Right renal pelvis (tissue), 4 donors: Measurements from ENCODE around the gene RASGEF1C. TPM values are rescaled to one million over a fixed set of nuclear protein-coding genes. Genes with fewer than 3 reads are reported as not detected.
"Not testable (repeated sequence)": the region's sequence is repeated elsewhere in the genome, so short reads cannot be mapped to it uniquely, and the experiment has no call there.

ENCODE experiments used
- DNase-seq, 4 donors: peaks; one replicate each; pipeline ENCODE4 v3.0.0-alpha.2; 2013; ENCODE audit warnings: low read depth in 4 of 4, low spot score in 3 of 4, missing footprints in 1 of 4
- polyA plus RNA-seq, 4 donors: library from polyadenylated mRNA; unstranded; fragments of 120-200 nt; gene quantifications; one replicate each; pipeline ENCODE4 v1.2.1, GENCODE V29; 2013; ENCODE audit not compliant: insufficient read length in 4 of 4

Gene RASGEF1C
- polyA plus RNA-seq, 4 donors: 0.55 to 1.1 (median 0.88) TPM

DNA sequence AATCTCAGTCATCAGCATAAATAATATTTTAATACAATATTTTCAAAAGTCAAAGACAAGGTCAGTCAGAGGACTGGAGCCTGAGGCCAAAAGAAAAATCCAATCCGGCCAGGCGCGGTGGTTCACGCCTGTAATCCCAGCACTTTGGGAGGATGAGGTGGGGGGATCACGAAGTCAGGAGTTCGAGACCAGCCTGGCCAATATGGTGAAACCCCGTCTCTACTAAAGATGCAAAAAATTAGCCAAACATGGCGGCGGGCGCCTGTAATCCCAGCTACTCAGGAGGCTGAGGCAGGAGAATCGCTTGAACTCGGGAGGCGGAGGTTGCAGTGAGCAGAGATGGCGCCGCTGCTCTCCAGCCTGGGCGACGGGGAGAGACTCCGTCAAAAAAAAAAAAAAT lies 119.4 kb downstream of the RASGEF1C start:
- DNase-seq: not testable (repeated sequence)

DNA sequence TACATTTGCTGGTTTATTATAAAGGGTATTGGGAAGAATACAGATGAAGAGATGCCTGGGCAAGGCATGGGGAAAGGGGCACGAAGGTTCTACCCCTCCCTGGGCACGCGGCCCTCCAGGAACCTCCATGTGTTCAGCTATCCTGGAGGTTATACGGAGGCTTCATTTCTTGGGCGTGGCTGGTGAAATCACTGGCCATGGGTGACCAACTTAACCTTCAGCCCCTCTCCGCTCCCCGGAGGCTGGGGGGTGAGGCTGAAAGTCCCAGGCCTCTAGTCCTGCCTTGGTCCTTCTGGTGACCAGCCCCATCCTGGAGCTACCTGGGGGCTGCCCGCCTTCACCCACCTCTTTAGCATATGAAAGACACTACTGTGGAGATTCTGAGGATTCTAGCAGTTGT lies 120.5 kb downstream of the RASGEF1C start:
- DNase-seq: no peak

DNA sequence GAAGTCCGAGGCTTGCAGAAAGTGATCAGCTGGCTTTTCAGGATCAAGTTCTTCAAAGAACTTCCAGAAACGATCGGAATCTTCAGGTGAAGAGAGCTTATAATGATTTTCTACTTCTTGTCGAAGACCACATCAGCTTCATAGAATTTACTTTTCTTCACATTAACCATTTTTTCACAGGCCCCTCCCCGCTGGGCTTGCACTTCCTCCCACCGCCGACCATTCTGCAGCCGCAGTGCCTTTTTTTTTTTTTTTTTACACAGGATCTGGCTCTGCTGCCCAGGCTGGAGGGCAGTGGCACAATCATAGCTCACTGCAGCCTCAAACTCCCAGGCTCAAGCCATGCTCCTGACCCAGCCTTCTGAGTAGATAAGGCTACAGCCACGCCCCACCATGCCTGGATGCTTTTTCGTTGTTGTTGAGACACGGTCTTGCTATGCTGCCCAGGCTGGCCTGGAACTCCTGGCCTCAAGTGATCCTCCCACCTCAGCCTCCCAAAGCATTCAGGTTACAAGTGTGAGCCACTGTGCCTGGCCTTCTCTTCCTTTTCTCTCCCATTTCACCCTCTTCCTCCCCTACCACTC lies 122.1 kb downstream of the RASGEF1C start:
- no peak for DNase-seq

DNA sequence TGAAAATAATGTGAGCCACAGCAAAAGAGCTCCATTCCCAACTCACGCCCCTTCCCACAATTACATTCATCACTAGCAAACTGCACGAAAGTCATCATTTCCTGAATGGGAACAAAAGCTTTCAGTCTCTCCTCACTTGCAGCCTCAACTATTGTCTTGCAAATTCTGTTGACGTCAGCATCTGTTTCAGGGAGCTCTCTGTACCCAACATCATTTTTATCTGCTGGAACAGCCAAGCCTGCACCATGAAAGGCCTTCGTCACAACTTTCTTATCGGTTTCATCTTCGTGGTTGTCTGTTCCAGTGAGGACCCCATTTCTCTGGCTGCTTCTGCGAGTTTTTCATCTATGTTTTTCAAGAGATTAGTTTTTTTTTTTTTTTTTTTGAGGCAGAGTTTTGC lies 123.2 kb downstream of the RASGEF1C start:
- DNase-seq: no peak

DNA sequence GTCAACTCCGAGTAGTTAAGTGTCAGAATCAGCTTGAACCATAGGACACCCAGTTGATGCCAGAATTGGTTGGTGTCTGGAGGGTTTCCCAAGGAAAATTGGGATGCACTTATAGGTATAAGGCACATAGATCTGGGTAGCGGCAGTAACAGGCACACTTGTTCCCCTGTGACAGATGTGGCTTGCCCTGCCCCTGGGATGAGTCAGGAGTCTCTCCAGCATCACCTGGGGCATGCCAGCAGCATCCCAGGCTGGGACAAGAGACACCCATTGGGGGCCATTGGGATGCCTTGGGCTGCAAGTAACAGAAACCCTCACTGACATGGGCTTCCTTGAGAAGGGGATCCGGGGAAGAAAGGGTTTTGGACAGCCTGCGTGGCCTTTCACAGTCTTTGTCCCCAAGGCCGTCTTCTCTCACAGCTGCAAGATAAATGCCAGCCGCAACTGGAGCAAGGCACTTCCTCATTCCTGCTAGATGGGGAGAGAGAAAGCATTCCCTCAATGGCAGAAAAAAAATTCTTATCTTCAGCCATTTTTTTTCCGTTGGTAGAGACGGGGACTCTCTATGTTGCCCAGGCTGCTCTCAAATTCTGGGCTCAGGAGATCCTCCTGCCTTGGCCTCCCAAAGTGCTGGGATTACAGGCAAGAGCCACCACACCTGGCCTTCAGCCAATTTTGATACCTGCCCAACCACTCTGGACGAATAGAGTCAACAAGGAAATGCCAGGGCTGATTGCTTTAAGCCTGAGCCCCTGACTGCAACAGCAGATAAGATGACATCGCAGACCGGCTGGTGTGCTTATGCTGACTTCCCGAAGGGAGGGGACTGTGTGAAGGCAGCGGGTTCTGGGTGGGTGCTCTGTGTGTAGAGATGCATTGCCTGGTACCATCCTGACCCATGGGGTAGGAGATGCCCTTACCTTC lies 124.1 kb downstream of the RASGEF1C start:
- DNase-seq: no peak

DNA sequence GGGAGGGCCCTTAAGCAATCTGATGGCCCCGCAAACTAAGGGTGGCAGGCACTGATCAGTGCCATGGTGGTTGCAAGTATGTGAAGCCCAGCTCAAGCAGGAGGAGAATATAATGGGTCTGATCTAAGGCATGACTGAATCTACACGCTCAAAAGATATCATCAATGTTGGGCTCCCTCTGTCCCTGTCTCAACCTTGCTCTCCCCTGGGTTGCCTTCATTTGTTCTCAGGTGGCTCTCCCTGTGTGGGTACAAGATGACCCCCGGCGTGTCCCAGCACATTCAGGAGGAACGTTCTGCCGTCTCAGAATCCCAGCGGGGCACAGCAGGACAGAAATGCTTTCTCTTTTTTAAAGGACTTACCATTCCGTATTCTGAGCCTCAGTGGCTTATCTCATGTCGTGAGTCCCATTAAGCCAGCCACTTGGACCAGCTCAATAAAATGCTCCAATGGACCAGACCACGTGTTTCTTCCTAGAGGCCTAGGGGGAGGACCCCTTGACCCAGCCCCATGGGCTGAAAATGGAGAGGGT lies 125.4 kb downstream of the RASGEF1C start:
- DNase-seq: no peak

DNA sequence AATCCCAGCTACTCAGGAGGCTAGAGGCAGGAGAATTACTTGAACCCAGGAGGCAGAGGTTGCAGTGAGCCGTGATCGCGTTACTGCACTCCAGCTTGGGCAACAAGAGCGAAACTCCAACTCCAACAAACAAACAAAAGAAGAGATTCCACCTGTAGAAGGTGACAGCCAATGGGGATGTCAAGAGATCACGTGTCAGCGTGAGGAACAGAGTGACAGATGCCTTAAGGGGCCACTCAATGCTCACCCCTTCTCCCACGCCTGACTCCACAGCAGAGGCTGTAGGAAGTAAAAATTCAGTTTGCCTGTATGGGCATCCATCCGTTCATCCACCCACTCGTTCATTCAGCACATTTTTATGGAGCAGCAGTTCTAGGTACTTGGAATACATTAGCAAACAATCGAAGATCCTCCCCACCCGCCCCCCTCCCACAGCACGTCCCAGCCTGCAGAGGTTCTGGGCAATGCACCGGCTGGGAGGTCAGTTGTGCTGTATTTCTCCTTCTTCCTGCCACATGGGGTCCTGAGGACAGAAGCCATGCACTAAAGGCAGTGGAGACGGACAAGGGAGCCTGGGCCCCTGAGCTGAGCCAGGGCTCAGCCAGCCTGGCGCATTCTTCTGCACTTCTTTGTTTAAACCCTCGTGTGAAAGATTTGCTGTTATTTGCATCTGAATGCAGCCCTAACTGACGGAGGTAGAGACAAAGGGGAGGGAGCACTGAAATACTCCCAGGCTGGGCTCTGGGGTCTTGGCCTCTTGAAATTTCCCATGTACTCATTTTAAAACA lies 126.2 kb downstream of the RASGEF1C start:
- no peak for DNase-seq

DNA sequence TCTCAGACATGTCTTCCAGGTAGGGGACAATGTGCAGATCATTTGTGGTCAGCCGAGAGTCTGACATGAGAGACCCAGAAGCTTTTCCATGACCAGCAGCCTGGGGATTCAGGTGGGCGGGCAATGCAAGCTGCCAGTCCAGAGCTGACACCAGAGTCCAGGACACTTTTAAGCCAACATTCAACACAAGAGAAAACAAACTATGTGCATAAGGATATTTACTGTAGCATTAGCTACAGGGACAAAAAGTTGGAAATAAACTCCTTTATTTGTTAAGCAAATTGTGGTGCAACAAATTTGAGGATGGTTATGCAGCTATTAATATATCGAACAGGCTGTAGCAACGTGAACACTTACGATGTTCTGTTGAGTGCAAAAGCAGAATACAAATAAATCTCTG lies 127.5 kb downstream of the RASGEF1C start:
- DNase-seq: no peak

DNA sequence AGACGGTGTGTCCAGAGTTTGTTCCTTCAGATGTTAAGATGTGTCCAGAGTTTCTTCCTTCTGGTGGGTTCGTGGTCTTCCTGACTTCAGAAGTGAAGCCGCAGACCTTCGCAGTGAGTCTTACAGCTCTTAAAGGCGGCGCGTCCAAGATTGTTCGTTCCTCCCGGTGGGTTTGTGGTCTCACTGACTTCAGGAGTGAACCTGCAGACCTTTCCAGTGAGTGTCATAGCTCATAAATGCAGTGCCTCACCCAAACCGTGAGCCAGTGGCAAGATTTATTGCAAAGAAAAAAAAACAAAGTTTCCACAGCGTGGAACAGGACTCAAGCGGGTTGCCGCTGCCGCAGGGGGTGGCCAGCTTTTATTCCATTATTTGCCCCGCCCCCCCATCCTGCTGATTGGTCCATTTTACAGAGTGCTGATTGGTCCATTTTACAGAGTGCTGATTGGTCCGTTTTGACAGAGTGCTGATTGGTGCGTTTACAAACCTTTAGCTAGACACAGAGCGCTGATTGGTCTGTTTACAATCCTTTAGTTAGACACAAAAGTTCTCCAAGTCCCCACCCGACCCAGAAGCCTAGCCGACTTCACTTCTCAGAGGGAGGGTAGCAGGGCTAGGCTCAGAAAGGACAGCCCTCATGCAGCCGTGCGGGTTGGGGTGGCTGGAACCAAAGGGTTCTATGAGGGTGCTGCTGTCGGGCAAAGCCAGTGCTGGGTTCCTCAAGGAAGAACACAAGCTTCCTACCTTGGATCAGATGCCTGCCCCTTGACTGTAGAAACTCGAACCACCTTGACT lies 128.3 kb downstream of the RASGEF1C start:
- DNase-seq: no peak

DNA sequence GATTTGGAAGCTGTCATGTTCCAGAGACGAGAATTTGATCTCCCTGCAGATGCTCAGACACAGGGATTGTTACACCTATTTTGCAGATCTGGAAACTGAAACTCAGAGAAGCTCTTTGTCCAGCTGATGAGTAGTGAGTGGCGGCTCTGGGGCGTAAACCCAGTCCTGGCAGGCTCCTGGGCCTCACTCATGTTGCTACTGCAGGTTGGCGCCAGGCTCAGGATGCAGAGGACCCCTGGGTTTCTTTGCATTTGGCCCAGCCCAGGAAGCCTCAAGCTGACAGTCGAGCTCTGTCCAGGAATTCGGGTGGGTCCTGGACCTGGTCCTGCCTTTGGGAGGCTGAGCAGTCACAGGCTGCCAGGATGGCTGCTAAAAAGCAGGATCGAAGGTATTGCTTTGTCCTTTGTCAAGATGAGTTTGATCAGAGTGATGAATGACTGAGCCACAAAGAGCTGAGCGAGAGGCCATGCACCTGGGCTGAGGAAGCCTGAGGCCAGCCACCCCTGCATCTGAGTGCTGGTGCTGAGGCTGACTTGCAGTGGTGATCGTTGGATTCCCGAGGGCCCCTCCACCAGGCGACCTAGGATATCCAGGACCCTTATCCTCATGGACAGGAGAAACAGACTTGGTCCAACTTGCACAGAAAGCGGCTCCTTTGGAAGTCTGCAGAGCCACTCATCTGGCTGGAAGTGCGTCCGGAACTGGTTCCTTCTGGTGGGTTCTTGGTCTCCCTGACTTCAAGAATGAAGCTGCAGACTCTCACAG lies 129.1 kb downstream of the RASGEF1C start:
- no peak for DNase-seq

DNA sequence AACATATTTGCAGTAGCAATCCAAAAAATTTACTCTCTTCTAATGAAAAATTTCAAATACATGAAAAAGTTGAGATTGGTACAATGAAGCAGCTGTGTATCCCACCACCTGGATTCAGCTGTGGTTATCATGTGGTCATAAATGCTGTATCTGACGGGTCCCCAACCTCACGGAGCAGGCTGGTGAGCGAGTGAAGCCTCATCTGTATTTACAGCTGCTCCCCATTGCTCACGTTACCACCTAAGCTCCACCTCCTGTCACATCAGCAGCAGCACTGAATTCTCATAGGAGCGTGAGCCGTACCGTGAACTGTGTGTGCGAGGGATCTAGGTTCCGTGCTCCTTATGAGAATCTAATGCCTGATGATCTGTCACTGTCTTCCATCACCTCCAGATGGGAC lies 130.7 kb downstream of the RASGEF1C start:
- no peak for DNase-seq

DNA sequence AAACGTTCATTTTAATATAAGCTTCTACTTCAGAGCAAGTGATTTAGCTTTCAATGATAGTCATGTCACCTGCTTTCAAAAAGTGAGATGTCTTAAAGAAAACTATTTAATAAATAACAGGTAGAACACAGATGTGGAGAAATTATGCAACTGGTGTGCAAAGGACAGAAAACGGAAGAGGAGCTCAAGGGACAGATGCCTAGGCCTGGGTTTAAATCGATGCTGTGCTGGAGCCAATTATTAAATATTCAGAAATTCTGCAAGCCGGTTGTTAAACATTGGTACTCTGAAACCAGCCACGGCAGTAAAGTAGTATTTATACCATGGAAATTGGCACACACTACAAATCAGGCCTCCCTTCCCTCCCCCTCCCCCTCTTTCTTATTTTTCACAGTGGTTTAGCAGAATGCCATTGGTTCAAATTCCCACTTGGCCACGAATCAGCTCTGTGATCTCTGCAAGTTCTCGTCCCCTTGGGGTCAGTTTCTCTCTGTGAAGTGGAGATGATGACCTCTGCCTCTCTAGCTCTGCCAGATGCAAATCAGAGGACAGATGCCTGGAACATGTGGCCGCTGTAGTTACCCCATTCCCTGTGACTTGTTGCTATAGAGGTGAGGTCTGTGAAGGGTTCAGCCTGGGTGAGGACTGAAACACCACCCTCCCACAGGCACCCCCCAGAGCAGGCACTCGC lies 131.3 kb downstream of the RASGEF1C start:
- no peak for DNase-seq

DNA sequence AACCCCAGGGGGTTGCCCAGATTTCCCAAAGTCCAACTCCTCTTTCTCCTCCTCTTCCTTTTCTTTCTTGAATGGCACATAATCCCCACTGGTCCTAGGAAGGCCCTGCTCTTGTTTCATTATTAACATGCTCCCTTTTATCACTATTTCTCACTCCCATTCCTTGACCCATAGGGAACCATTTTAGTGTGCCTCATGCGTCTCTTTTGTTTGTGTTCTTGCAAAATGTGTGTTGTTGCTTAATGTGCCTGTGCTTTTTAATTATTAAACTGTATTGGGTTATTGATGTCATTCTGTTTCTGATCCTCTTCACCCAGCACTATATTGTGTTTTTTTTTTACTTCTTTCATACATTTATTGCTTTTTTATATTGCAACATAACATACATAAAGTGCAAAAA lies 133.3 kb downstream of the RASGEF1C start:
- DNase-seq: no peak

DNA sequence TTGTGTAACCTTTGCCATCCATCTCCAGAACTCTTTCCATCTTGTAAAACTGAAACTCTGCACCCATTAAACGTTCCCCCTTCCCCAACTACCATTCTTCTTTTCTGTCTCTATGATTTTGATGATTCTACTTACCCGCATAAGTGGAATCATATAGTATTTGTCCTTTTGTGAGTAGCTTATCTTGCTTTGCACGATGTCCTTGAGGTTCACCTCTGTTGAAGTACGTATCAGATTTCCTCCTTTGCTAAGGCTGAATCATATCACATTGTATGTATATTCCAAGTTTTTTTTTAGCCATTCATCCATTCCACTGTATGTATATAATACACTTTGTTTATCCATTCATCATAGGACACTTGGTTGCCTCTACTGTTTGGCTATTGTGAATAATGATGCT lies 134.5 kb downstream of the RASGEF1C start:
- DNase-seq: no peak

DNA sequence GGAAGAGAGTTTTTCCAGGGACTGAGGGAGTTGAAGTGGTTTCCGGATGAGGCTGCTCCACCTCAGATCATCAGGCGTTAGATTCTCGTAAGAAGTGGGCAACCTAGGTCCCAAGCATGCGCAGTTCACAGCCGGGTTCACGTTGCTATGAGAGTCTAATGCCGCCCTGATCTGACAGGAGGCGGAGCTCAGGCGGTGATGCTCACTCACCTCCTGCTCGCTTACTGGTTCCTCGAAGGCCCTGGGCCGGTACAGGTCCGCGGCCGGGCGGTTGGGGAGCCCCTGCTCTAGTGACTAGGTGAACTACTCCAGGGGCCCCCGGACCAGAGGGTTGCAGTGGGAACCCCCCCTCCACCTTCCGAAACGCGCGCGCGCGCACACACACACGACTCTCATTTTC lies 136.5 kb downstream of the RASGEF1C start:
- no peak for DNase-seq

DNA sequence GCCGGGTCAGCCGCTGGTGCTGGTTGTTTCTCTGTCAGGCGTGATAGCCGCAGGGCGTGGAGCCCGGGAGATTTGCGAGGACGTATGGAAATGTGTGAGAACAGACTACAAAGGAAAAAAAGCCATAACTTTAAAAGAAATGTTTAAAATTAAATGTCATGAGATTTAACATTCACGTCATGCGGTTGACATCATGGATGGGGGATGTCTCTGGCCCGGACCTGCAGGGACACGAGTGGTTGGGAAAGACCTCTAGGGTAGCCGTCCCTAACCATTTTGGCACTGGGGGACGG lies 136.8 kb downstream of the RASGEF1C start:
- no peak for DNase-seq

DNA sequence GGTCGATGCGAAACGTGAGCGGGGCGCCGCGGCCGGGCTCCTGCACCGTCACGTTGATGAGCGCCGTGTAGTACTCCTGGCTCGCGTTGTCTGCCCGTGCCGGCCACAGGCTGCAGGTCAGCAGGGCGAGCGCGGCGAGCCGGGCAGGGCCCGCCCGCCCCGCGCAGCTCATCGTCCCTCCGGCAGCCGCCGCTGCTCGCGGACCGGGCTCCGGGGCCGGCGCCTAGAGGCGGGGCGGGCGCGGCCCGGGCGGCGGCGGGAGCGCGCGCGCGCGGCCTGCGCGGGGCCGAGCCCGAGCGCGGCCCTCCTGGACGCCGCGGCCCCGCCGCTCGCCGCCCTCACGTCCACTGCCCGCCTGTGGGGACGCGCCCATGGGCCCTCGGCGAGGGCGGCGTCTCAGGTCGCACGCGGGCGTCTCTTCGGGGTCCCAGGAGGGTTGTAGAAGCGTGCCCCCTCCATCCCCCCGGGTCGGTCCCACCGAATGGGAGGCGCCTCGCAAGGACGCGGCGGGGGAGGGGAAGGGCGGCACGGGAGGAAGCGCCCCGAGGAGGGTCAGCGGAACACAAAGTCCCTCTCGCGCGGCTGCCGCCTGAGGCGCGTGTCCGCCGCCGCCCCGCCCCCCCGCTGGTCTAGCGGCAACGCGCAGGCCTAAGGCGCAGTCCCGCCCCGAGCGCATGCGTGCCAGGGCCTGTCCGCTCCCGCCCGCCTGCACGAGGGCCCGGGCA lies 137.3 kb downstream of the RASGEF1C start, which contains the start of gene RNF130:
TSS of gene RNF130 (minus strand) at position 229 of the 725 bp plus-strand sequence. CDS start at position 172, 57 bp downstream.
- peak; percentile 82 to 91 (median 86) for DNase-seq

DNA sequence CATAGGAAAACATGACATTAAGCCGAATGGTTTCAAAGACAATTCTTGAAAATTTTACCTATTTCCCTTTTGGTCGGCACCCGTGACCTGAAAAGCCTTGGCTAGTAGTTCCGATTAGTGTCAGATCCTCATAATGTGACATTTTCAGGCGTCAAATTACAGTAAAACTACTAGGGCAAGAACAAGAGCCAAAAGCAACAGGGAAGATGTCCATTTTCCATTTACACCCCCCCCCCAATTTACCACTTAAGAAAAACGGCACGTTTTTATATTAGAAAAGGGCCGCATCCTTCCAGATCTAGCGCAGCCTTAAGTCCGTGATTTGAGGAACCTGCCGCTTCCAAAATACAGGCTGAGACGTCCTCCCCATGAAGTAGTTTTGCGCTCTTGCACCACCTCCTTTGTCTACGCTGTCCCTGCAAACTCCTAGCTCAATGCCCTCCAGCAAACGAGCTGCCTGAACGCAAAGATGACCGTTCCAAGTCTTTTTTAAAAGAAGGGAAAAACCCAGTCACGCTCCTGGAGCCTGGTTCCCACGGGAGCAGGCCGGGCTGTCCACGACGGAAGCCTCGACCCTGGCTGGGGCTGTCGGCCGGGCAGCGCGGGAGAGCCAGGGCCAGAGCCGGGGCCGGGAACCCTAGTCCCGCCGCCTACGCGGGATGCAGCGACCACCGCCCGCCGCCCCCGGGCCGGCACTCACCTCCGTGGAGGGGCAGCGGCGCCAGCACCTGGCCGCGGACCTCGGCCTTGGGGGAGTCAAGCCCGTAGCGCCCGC lies 138.1 kb downstream of the RASGEF1C start:
- DNase-seq: peak in 1 of 4 donors; percentile 51
